Measurements from ENCODE around the gene POU3F1. TPM values are rescaled to one million over a fixed set of nuclear protein-coding genes. Genes with fewer than 3 reads are reported as not detected.

POU3F1 gene
- total and polyA plus RNA-seq, 2 donors (not counting 1 experiment from before 2014, with no cell fraction given) = 0.63 to 3.8 TPM

- no peak overlapping the region for H3K4me2 ChIP-seq (replicated peaks; ENCODE audit: low read depth, low read length, poor library complexity, severe bottlenecking)
- POLR2A ChIA-PET = interaction anchor here (0.6 kb wide), 1 partner anchor 858 kb away, joined by 3 read pairs; the partner anchor contains the start of gene MYCBP
Measured at GRCh38 chr1:38014724-38015424, 31.7 kb downstream of the POU3F1 start.

More at GRCh38 chr1:38014724-38015424, 31.7 kb downstream of the POU3F1 start:
- Histone ChIP-seq H3K27ac (ENCODE audit: low read length in 2 of 2) (no peak overlapping the region), H3K79me2 (ENCODE audit: control insufficient read depth, insufficient read depth, low read length) (peaks cover 45% of the 10 kb centered on the region), H4K20me1 (ENCODE audit: control insufficient read depth, insufficient read depth, low read length, poor library complexity, severe bottlenecking) (peaks cover 5% of the 10 kb centered on the region), H3K36me3 (replicated peaks in 1 of 2; ENCODE audit: control extremely low read depth in 1 of 2, control insufficient read depth in 1 of 2, extremely low read depth in 1 of 2, insufficient read depth in 2 of 2, low read length in 1 of 2) (peaks cover 4 to 27% of the 10 kb centered on the region in 2 experiments), H2AFZ (ENCODE audit: insufficient read depth, low read depth, low read length, poor library complexity, severe bottlenecking) (no peak overlapping the region), H3K9ac (ENCODE audit: low read length) (no peak overlapping the region), H3K4me1 (ENCODE audit: control insufficient read depth in 2 of 2, insufficient read depth in 2 of 2, low read length in 2 of 2) (peaks cover 13 to 20% of the 10 kb centered on the region in 2 donors), H3K27me3 (replicated peaks in 1 of 4; ENCODE audit: control extremely low read depth in 1 of 4, control insufficient read depth in 3 of 4, insufficient read depth in 4 of 4, low read length in 3 of 4) (no peaks in the 10 kb centered on the region), H3K9me3 (ENCODE audit: control extremely low read depth in 1 of 3, control insufficient read depth in 2 of 3, insufficient read depth in 1 of 3, low read length in 2 of 3) (peaks cover 0 to 7% (median 3%) of the 10 kb centered on the region in 3 donors), H3K4me3 (ENCODE audit: control extremely low read depth in 1 of 5, extremely low read depth in 1 of 5, insufficient read depth in 1 of 5, low read depth in 2 of 5, low read length in 4 of 5) (no peak overlapping the region)
- Mint-ChIP-seq H3K4me3 (no peak overlapping the region), H3K27ac (no peak overlapping the region), H3K9me3 (ENCODE audit: insufficient read depth) (no peaks in the 10 kb centered on the region), H3K27me3 (no peaks in the 10 kb centered on the region), H3K4me1 (peaks cover 23% of the 10 kb centered on the region)
- CTCF ChIA-PET = interaction anchor here (1.3 to 2.9 kb wide), 2 partner anchors 25 to 804 kb away, joined by 4 to 18 read pairs; partner anchors contain the start of gene SF3A3
- 95% methylated on average over 7 of the region's 11 CpGs for WGBS (ENCODE audit: insufficient coverage)
- TF ChIP-seq EZH2 (IDR thresholded peaks at IDR 0.05; ENCODE audit: borderline replicate concordance, insufficient read depth, low read depth, low read length, poor library complexity, severe bottlenecking) (no peak), CTCF (IDR thresholded peaks at IDR 0.05) (no peak)
- intact Hi-C loops (cut with micrococcal nuclease) = no loop called here
- ATAC-seq (ENCODE audit: low read depth) (no peak), DNase-seq (no peak)

Data from B cell (primary cell).